ENCODE data around the gene HCFC2.
"Not testable (repeated sequence)": the region's sequence is repeated elsewhere in the genome, so short reads cannot be mapped to it uniquely, and the experiment has no call there.

The HCFC2 gene

DNA sequence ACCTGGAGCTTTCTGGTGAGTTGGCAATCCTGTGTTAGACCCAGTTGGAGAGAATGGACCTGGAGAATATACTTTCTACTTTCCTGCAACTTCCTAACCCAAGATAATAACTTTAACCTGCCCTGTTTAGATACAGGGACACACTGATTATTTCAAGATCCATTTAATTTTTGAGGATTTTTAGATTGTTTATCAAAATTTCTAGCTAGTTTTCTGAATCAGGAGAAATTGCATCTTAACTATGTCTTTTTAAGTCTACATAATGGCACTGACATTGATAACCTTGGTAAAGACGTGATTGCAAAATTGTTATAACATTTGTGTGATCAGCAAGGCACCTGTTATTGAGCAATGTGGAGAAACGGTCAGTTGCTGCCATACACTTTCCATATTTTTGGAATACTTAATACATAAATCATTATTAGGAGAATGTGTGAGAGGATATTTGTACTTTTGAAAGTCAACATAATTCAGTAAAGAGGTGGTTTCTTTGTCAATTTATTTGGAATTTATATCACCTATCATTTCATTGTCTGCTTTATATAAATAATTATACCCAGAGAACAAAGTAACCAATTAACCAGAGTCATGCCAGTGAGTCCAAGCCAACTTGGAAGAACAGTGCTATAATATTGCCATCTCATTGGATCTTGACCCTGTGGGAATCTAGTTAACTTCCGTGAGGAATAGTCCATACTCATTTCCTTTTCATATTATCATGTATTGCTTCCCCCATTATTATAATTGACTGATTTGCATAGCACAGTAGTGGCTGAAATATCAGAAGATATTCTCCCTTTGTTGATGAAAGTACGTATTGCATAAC, 45.3 kb downstream of the HCFC2 start:
- Histone ChIP-seq H3K27ac (ENCODE audit: insufficient read depth, low read depth, low read length, poor library complexity, severe bottlenecking) (no peak overlapping the region), H3K4me1 (ENCODE audit: control insufficient read depth, insufficient read depth, low read length) (no peaks in the 10 kb centered on the region), H3K9me3 (ENCODE audit: control insufficient read depth, low read length) (no peaks in the 10 kb centered on the region), H3K4me3 (ENCODE audit: insufficient read depth, low read depth, low read length) (no peak overlapping the region), H3K36me3 (ENCODE audit: control insufficient read depth, insufficient read depth, low read length) (no peaks in the 10 kb centered on the region), H3K27me3 (ENCODE audit: control insufficient read depth, insufficient read depth, low read length, poor library complexity, severe bottlenecking) (no peaks in the 10 kb centered on the region)
- WGBS, 2 experiments: 69 to 80% methylated on average over 2 to 3 of the region's 4 CpGs

DNA sequence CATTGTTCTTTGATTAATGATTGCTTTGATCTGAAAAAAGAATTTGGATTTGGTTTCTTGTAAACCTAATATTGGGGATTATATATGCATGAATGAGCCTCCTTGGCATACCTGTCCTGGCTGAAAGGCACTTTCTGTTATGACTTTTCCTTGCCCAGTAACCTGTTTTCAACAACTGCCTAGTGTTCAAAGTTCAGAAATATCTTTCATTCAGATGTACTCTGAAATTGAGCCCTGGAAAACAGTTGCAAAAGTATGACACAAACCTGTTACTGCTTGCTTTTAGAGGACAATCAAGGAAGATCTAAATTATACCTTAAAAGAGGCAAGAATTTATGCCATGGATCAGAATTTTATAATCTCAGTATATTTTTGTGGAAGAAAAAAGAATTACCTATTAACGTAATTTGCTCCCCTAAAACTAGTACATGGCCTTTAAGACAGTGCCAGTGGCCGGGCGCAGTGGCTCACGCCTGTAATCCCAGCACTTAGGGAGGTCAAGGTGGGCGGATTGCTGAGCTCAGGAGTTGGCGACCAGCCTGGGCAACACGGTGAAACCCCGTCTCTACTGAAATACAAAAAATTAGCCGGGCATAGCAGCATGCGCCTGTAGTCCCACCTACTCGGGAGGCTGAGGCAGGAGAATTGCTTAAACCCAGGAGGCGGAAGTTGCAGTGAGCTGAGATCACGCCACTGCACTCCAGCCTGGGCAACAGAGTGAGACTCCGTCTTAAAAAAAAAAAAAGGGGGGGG, 50.7 kb downstream of the HCFC2 start:
- WGBS, 2 experiments: 89 to 95% methylated on average over 13 to 14 of the region's 14 CpGs
- not testable (repeated sequence) for H3K27ac ChIP-seq (ENCODE audit: insufficient read depth, low read depth, low read length, poor library complexity, severe bottlenecking); H3K4me3 ChIP-seq (ENCODE audit: insufficient read depth, low read depth, low read length); H3K9me3 ChIP-seq (ENCODE audit: control insufficient read depth, low read length); H3K27me3 ChIP-seq (ENCODE audit: control insufficient read depth, insufficient read depth, low read length, poor library complexity, severe bottlenecking); H3K36me3 ChIP-seq (ENCODE audit: control insufficient read depth, insufficient read depth, low read length); H3K4me1 ChIP-seq (ENCODE audit: control insufficient read depth, insufficient read depth, low read length)

DNA sequence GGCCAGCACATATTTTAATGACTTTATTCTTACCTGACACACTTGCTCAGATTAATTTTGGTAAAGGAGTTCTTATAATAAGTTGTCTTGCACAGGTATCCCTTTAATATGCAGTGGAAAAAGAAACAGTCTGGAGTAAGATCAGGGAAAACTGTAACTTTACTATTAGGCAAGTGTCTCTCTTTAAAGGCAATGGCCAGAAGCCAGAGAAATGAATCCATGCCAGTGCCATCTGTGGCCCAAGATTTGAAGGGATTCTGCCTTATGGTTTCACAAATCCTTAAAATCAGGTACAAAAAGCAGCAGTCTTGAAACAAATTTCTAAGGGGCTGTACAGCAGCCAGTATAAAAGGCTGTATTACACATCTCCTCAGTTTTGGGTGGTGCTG, 51.2 kb downstream of the HCFC2 start:
- H3K27ac ChIP-seq (ENCODE audit: insufficient read depth, low read depth, low read length, poor library complexity, severe bottlenecking): no peak overlapping the region
- no peaks in the 10 kb centered on the region for H3K27me3 ChIP-seq (ENCODE audit: control insufficient read depth, insufficient read depth, low read length, poor library complexity, severe bottlenecking)
- H3K4me3 ChIP-seq (ENCODE audit: insufficient read depth, low read depth, low read length): no peak overlapping the region
- no peaks in the 10 kb centered on the region for H3K4me1 ChIP-seq (ENCODE audit: control insufficient read depth, insufficient read depth, low read length)
- peaks cover 9% of the 10 kb centered on the region for H3K36me3 ChIP-seq (ENCODE audit: control insufficient read depth, insufficient read depth, low read length)
- H3K9me3 ChIP-seq (ENCODE audit: control insufficient read depth, low read length): no peaks in the 10 kb centered on the region

DNA sequence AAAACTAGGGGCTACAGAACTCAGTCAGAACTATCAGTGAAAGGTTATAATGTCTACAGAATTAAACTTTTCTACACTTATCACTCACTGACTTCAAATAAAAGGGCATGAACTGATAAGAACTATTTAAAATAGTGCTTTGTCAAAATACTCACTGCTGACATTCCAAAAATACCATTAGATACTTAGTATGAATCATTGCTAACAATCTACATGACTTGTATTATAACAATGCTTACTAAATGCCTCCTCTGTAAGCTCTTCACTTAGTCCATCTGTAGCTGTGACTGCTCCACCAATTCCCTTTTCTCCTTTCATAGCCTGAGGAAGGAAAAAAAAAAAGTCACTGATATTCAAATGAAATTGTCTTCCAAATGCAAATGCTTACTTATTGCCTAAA, 56.7 kb downstream of the HCFC2 start:
- no peaks in the 10 kb centered on the region for H3K27me3 ChIP-seq (ENCODE audit: control insufficient read depth, insufficient read depth, low read length, poor library complexity, severe bottlenecking)
- H3K4me1 ChIP-seq (ENCODE audit: control insufficient read depth, insufficient read depth, low read length): no peaks in the 10 kb centered on the region
- H3K27ac ChIP-seq (ENCODE audit: insufficient read depth, low read depth, low read length, poor library complexity, severe bottlenecking): no peak overlapping the region
- H3K4me3 ChIP-seq (ENCODE audit: insufficient read depth, low read depth, low read length): no peak overlapping the region
- H3K36me3 ChIP-seq (ENCODE audit: control insufficient read depth, insufficient read depth, low read length): peaks cover 41% of the 10 kb centered on the region
- H3K9me3 ChIP-seq (ENCODE audit: control insufficient read depth, low read length): no peaks in the 10 kb centered on the region

DNA sequence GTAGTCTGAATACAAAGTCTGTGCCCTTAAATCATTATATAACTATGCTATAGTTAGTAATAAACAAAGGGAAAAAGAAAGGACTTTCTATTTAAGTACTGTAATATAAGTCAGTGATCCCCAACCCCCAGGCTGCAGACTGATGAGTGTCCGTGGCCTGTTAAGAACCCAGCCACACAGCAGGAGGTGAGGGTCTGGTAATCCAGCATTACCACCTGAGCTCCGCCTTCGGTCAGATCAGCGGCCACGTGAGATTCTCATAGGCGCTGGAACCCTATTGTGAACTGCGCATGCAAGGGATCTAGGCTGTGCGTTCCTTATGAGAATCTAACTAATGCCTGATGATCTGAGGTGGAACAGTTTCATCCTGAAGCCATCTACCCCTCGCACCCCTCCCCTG, 58.0 kb downstream of the HCFC2 start:
- Histone ChIP-seq H3K4me3 (ENCODE audit: insufficient read depth, low read depth, low read length) (no peak overlapping the region), H3K36me3 (ENCODE audit: control insufficient read depth, insufficient read depth, low read length) (peaks cover 45% of the 10 kb centered on the region), H3K4me1 (ENCODE audit: control insufficient read depth, insufficient read depth, low read length) (no peaks in the 10 kb centered on the region), H3K27me3 (ENCODE audit: control insufficient read depth, insufficient read depth, low read length, poor library complexity, severe bottlenecking) (no peaks in the 10 kb centered on the region), H3K27ac (ENCODE audit: insufficient read depth, low read depth, low read length, poor library complexity, severe bottlenecking) (no peak overlapping the region), H3K9me3 (ENCODE audit: control insufficient read depth, low read length) (no peaks in the 10 kb centered on the region)
- 88 to 89% methylated on average over 8 to 9 of the region's 9 CpGs for WGBS, 2 experiments

DNA sequence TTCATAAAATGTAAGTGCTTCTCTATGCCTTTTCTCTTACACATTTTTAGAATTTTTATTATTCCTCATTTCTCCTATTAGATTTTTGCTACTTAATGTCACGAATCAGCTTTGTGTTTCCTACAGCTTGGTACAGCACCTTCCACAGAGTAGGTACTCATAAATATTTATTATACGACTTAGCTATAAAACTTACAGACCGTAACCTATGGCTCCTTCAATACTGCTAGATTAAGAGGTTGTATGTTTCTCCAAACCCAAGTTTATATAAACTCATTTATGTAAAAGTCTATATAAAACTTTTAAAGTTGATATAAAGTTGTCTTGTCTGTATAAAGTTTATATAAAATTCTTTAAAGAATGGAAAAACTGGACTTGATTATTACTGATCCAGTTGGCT, 62.2 kb downstream of the HCFC2 start:
- WGBS, 2 experiments: 89 to 98% methylated on average over 1 to 3 of the region's 3 CpGs
- no peaks in the 10 kb centered on the region for H3K4me1 ChIP-seq (ENCODE audit: control insufficient read depth, insufficient read depth, low read length)
- no peaks in the 10 kb centered on the region for H3K9me3 ChIP-seq (ENCODE audit: control insufficient read depth, low read length)
- H3K4me3 ChIP-seq (ENCODE audit: insufficient read depth, low read depth, low read length): no peak overlapping the region
- H3K36me3 ChIP-seq (ENCODE audit: control insufficient read depth, insufficient read depth, low read length): peaks cover 38% of the 10 kb centered on the region
- no peaks in the 10 kb centered on the region for H3K27me3 ChIP-seq (ENCODE audit: control insufficient read depth, insufficient read depth, low read length, poor library complexity, severe bottlenecking)
- no peak overlapping the region for H3K27ac ChIP-seq (ENCODE audit: insufficient read depth, low read depth, low read length, poor library complexity, severe bottlenecking)

DNA sequence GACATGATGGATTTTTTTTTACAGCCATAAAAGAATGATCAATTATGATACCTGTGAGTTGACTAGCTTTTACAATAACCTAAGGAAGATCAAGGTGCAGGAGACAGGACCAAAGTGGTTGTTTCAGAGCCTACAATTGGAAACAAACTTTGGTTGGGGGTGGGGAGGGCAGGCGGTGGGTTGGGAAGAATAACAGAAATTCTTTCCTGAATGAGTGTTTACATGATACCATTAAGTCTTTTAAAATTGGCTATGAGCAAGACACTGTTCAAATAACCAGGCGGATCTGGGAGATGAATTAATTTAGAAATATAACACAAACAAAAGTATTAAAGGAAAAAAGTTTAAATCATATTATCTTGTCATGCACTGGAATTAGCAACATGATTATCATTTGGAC, 66.4 kb downstream of the HCFC2 start:
- H3K27ac ChIP-seq (ENCODE audit: insufficient read depth, low read depth, low read length, poor library complexity, severe bottlenecking): no peak overlapping the region
- WGBS, 2 experiments: 82 to 100% methylated on average over 1 of the region's 2 CpGs
- H3K9me3 ChIP-seq (ENCODE audit: control insufficient read depth, low read length): no peaks in the 10 kb centered on the region
- H3K4me1 ChIP-seq (ENCODE audit: control insufficient read depth, insufficient read depth, low read length): peaks cover 8% of the 10 kb centered on the region
- peaks cover 23% of the 10 kb centered on the region for H3K36me3 ChIP-seq (ENCODE audit: control insufficient read depth, insufficient read depth, low read length)
- H3K4me3 ChIP-seq (ENCODE audit: insufficient read depth, low read depth, low read length): no peak overlapping the region
- H3K27me3 ChIP-seq (ENCODE audit: control insufficient read depth, insufficient read depth, low read length, poor library complexity, severe bottlenecking): no peaks in the 10 kb centered on the region

DNA sequence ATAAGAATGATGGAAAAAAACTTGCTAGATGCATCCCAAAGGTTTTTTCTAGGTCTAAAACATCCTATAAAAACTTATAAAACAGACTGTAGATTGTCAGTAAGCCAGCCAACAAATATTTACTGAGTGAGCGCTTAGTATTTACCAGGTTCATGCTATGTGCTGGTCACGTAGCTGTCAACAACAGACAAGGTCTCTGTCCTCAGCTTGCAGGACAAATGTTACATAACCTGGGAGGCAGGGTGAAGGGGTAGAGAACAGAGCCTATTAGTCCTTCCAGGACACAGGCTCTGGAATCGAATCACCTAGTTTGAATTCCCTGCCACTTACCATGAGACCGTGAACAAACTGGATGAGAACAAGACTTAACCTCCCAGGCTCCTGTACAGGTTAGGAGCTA, 67.3 kb downstream of the HCFC2 start:
- Histone ChIP-seq H3K36me3 (ENCODE audit: control insufficient read depth, insufficient read depth, low read length) (peaks cover 16% of the 10 kb centered on the region), H3K9me3 (ENCODE audit: control insufficient read depth, low read length) (no peaks in the 10 kb centered on the region), H3K27me3 (ENCODE audit: control insufficient read depth, insufficient read depth, low read length, poor library complexity, severe bottlenecking) (no peaks in the 10 kb centered on the region), H3K27ac (ENCODE audit: insufficient read depth, low read depth, low read length, poor library complexity, severe bottlenecking) (no peak overlapping the region), H3K4me1 (ENCODE audit: control insufficient read depth, insufficient read depth, low read length) (peaks cover 8% of the 10 kb centered on the region), H3K4me3 (ENCODE audit: insufficient read depth, low read depth, low read length) (no peak overlapping the region)
- WGBS, 2 experiments: 89 to 97% methylated on average over 3 to 4 of the region's 4 CpGs

DNA sequence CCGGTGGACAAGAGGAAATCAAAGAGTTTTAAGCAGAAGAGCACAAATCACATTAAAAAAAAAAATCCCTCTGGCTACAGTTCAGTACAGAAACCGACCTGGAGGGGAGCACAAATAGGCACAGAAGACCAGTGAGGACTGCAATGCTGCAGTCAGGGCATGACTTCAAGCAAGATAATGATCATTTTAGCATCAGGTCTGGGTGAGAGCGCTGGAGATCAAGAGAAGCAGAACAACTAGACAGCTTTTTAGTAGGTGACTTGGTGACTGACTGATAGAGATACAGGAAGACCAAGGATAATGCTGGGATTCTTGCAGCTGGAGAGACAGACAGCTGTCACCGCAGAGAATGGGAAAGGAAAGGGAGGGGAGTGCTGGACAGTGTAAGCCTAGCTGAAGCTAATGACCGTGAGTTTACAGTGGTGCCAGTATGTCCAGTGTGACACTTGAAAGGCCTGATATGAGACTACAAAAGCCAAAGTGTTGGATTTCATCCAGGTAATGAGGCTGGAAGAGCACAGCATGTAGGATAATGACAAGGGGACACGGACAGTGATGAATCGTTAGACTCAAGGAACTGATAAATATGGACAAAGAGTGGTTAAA, 68.1 kb downstream of the HCFC2 start:
- WGBS, 2 experiments: 91 to 93% methylated on average over 6 to 7 of the region's 7 CpGs
- no peaks in the 10 kb centered on the region for H3K9me3 ChIP-seq (ENCODE audit: control insufficient read depth, low read length)
- H3K36me3 ChIP-seq (ENCODE audit: control insufficient read depth, insufficient read depth, low read length): peaks cover 16% of the 10 kb centered on the region
- H3K27ac ChIP-seq (ENCODE audit: insufficient read depth, low read depth, low read length, poor library complexity, severe bottlenecking): no peak overlapping the region
- H3K4me3 ChIP-seq (ENCODE audit: insufficient read depth, low read depth, low read length): no peak overlapping the region
- no peaks in the 10 kb centered on the region for H3K27me3 ChIP-seq (ENCODE audit: control insufficient read depth, insufficient read depth, low read length, poor library complexity, severe bottlenecking)
- peaks cover 8% of the 10 kb centered on the region for H3K4me1 ChIP-seq (ENCODE audit: control insufficient read depth, insufficient read depth, low read length)

DNA sequence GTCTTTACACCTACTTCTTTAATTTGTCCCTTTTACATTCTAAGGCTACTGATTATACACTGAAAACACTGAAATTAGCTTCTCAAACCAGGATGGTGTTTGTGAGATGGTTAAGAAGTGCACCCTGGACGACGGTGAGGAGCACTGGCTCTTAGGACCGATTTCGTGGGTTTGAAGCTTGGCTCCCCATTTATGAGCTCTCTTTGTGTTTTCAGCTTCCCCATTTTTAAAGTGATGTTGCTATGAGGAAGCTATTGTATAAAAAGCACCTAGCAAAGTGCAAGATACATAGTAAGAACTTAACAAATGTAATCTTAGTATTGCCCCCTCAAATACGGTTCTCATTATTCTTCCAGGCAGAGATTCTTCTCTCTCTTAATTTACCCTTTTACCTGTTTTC, 69.0 kb downstream of the HCFC2 start:
- Histone ChIP-seq H3K4me3 (ENCODE audit: insufficient read depth, low read depth, low read length) (no peak overlapping the region), H3K36me3 (ENCODE audit: control insufficient read depth, insufficient read depth, low read length) (peaks cover 11% of the 10 kb centered on the region), H3K4me1 (ENCODE audit: control insufficient read depth, insufficient read depth, low read length) (peaks cover 8% of the 10 kb centered on the region), H3K27me3 (ENCODE audit: control insufficient read depth, insufficient read depth, low read length, poor library complexity, severe bottlenecking) (no peaks in the 10 kb centered on the region), H3K9me3 (ENCODE audit: control insufficient read depth, low read length) (no peaks in the 10 kb centered on the region), H3K27ac (ENCODE audit: insufficient read depth, low read depth, low read length, poor library complexity, severe bottlenecking) (no peak overlapping the region)
- 93 to 95% methylated on average over 5 of the region's 5 CpGs for WGBS, 2 experiments
